Measurements from ENCODE around the gene DHRS9. TPM values are rescaled to one million over a fixed set of nuclear protein-coding genes. Genes with fewer than 3 reads are reported as not detected.

Gene DHRS9
- total and polyA plus RNA-seq, 9 of the 15 experiments (the other 6 are each of a cell fraction or from before 2014, with no cell fraction given), result 0.27 to 1.7 (median 0.69) TPM

DNA sequence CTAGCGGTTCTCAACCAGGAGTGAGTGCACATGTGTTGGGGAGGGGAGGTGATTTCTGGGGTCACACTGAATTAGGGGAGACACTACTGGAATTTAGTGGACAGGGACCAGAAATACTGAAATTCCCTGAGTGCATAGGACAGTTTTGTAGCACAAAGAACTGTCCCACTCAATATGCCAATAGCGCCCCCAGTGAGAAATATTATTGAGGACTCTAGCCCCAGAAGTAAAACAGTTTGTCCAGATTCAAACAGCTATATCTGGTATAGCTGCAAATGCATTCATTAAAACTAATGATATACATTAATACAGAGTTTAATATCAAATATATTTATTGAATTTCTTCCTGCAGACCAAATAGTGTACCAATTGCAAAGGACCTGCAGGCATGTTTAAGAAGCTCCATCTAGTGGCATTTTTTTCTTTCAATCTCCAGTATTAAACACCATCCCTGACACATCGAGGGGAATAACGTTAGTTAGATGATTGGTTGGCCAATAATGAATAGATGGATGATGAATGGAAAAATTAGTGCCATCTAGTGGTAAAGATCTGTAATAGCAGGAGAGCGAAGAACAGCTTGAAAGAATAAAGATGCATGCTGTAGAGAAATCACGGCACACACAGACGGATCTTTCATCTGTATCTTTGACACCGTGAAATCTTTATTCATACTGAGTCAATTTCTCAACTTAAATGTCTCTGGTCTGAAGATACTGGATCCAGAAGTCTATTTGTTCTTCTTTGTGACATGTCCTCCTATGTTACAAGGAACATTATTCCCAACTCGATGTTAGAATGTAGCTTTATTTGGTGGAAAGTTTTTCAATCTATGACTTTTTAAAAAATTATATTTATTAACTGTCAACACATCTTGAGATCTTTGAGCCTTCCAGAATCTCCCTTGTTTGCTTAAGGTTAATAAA, 62.5 kb downstream of the DHRS9 start (continued):
- TF ChIP-seq, protein P1, sequence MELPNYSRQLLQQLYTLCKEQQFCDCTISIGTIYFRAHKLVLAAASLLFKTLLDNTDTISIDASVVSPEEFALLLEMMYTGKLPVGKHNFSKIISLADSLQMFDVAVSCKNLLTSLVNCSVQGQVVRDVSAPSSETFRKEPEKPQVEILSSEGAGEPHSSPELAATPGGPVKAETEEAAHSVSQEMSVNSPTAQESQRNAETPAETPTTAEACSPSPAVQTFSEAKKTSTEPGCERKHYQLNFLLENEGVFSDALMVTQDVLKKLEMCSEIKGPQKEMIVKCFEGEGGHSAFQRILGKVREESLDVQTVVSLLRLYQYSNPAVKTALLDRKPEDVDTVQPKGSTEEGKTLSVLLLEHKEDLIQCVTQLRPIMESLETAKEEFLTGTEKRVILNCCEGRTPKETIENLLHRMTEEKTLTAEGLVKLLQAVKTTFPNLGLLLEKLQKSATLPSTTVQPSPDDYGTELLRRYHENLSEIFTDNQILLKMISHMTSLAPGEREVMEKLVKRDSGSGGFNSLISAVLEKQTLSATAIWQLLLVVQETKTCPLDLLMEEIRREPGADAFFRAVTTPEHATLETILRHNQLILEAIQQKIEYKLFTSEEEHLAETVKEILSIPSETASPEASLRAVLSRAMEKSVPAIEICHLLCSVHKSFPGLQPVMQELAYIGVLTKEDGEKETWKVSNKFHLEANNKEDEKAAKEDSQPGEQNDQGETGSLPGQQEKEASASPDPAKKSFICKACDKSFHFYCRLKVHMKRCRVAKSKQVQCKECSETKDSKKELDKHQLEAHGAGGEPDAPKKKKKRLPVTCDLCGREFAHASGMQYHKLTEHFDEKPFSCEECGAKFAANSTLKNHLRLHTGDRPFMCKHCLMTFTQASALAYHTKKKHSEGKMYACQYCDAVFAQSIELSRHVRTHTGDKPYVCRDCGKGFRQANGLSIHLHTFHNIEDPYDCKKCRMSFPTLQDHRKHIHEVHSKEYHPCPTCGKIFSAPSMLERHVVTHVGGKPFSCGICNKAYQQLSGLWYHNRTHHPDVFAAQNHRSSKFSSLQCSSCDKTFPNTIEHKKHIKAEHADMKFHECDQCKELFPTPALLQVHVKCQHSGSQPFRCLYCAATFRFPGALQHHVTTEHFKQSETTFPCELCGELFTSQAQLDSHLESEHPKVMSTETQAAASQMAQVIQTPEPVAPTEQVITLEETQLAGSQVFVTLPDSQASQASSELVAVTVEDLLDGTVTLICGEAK (IDR thresholded peaks at IDR 0.05), result no peak
- TF ChIP-seq, protein P1 (CRISPR knock-in tag; IDR thresholded peaks at IDR 0.05), result no peak
- TF ChIP-seq, protein P2, sequence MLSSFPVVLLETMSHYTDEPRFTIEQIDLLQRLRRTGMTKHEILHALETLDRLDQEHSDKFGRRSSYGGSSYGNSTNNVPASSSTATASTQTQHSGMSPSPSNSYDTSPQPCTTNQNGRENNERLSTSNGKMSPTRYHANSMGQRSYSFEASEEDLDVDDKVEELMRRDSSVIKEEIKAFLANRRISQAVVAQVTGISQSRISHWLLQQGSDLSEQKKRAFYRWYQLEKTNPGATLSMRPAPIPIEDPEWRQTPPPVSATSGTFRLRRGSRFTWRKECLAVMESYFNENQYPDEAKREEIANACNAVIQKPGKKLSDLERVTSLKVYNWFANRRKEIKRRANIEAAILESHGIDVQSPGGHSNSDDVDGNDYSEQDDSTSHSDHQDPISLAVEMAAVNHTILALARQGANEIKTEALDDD (IDR thresholded peaks at IDR 0.05), result no peak
- TF ChIP-seq ZEB2 (IDR thresholded peaks at IDR 0.05), result no peak
- TF ChIP-seq, protein P3, sequence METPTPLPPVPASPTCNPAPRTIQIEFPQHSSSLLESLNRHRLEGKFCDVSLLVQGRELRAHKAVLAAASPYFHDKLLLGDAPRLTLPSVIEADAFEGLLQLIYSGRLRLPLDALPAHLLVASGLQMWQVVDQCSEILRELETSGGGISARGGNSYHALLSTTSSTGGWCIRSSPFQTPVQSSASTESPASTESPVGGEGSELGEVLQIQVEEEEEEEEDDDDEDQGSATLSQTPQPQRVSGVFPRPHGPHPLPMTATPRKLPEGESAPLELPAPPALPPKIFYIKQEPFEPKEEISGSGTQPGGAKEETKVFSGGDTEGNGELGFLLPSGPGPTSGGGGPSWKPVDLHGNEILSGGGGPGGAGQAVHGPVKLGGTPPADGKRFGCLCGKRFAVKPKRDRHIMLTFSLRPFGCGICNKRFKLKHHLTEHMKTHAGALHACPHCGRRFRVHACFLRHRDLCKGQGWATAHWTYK (CRISPR knock-in tag; IDR thresholded peaks at IDR 0.05), result no peak
- no peak for TF ChIP-seq CHD1 (IDR thresholded peaks at IDR 0.05; ENCODE audit: low read length)
- TF ChIP-seq SMARCE1 (IDR thresholded peaks at IDR 0.05), result no peak
- TF ChIP-seq, protein P4, sequence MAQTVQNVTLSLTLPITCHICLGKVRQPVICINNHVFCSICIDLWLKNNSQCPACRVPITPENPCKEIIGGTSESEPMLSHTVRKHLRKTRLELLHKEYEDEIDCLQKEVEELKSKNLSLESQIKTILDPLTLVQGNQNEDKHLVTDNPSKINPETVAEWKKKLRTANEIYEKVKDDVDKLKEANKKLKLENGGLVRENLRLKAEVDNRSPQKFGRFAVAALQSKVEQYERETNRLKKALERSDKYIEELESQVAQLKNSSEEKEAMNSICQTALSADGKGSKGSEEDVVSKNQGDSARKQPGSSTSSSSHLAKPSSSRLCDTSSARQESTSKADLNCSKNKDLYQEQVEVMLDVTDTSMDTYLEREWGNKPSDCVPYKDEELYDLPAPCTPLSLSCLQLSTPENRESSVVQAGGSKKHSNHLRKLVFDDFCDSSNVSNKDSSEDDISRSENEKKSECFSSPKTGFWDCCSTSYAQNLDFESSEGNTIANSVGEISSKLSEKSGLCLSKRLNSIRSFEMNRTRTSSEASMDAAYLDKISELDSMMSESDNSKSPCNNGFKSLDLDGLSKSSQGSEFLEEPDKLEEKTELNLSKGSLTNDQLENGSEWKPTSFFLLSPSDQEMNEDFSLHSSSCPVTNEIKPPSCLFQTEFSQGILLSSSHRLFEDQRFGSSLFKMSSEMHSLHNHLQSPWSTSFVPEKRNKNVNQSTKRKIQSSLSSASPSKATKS (CRISPR knock-in tag; IDR thresholded peaks at IDR 0.05), result no peak
- no peak for TF ChIP-seq RBM17 (IDR thresholded peaks at IDR 0.05; ENCODE audit: borderline replicate concordance, low read depth, low read length)
- TF ChIP-seq, protein P5, sequence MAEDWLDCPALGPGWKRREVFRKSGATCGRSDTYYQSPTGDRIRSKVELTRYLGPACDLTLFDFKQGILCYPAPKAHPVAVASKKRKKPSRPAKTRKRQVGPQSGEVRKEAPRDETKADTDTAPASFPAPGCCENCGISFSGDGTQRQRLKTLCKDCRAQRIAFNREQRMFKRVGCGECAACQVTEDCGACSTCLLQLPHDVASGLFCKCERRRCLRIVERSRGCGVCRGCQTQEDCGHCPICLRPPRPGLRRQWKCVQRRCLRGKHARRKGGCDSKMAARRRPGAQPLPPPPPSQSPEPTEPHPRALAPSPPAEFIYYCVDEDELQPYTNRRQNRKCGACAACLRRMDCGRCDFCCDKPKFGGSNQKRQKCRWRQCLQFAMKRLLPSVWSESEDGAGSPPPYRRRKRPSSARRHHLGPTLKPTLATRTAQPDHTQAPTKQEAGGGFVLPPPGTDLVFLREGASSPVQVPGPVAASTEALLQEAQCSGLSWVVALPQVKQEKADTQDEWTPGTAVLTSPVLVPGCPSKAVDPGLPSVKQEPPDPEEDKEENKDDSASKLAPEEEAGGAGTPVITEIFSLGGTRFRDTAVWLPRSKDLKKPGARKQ (CRISPR knock-in tag; IDR thresholded peaks at IDR 0.05), result no peak
